HCT116 (cell line): ENCODE results near the gene SPATC1L. TPM values are rescaled to one million over a fixed set of nuclear protein-coding genes. Genes with fewer than 3 reads are reported as not detected.

ENCODE experiments used
- ATAC-seq: fragments of 200-7000 bp; cut with Tn5 transposase; 2 replicates; pipeline ENCODE4 v1.9.1; 2020; ENCODE audit warnings: mild to moderate bottlenecking, moderate library complexity
- BruUV-seq: library from RNA; stranded (reverse); fragments of 400-500 nt; replicated peaks from 2 replicates; lab custom pipeline; 2021; lab: Mats Ljungman, UMichigan
- CTCF ChIA-PET: fragments of 300-600 bp; sonication (Branson Sonifier 250); formaldehyde crosslinking; loops from one replicate; lab custom pipeline; 2021; ENCODE audit warnings: antibody characterized with exemption; lab: Charles Lee
- POLR2A ChIA-PET: fragments of 300-600, 350-600 bp; sonication (Branson Sonifier 250); formaldehyde crosslinking; loops from one replicate; lab custom pipeline; 2021; ENCODE audit warnings: antibody characterized with exemption; lab: Charles Lee
- RAD21 ChIA-PET, 2 experiments: fragments of 300-600 bp; sonication (Branson Sonifier 250); formaldehyde crosslinking; loops; one replicate each; lab custom pipeline; 2023; ENCODE audit warnings: low total read pairs in 2 of 2; ENCODE audit not compliant: uncharacterized antibody in 2 of 2, unreplicated experiment in 2 of 2, low non-redundant PET in 1 of 2; lab: Charles Lee
- DNase-seq: peaks from one replicate; pipeline ENCODE4 v3.0.0-alpha.2; 2010; ENCODE audit warnings: low read depth, low spot score
- H2AFZ ChIP-seq: fragments of 200-600 bp; shearing (Covaris generic), sonication (generic); 2 replicates; pipeline ENCODE4 v1.6.1; 2017; ENCODE audit warnings: low read depth, mixed run types, mixed read lengths, antibody characterized with exemption, low read length; ENCODE audit not compliant: poor library complexity, severe bottlenecking
- H3K27ac ChIP-seq: 2 replicates; pipeline ENCODE4 v1.5.1; 2012; ENCODE audit warnings: low read depth, low read length
- H3K27me3 ChIP-seq: fragments of 200-600 bp; sonication (generic); 2 replicates; pipeline ENCODE4 v1.6.1; 2016; ENCODE audit warnings: mixed run types, low read length, mixed read lengths; ENCODE audit not compliant: insufficient read depth
- H3K36me3 ChIP-seq, 2 experiments: fragments of 200-500 bp in 1 of 2; fragments of 200-600 bp in 1 of 2; sonication (Bioruptor generic) in 1 of 2; sonication (generic) in 1 of 2; 2 replicates each; pipeline versions ENCODE4 v1.5.1 to v1.6.1; 2014 to 2016; ENCODE audit warnings: low read length in 2 of 2, inconsistent platforms in 1 of 2, mixed read lengths in 1 of 2, mixed run types in 1 of 2; ENCODE audit not compliant: insufficient read depth in 2 of 2, control insufficient read depth in 1 of 2
- H3K4me1 ChIP-seq, 2 experiments: fragments of 200-600 bp in 1 of 2; sonication (generic) in 1 of 2; 2 replicates each; pipeline versions ENCODE4 v1.5.1 to v1.6.1; 2012 to 2017; ENCODE audit warnings: low read length in 2 of 2, inconsistent platforms in 1 of 2, mild to moderate bottlenecking in 1 of 2, mixed read lengths in 1 of 2, mixed run types in 1 of 2, moderate library complexity in 1 of 2; ENCODE audit not compliant: insufficient read depth in 2 of 2, control insufficient read depth in 1 of 2
- H3K4me2 ChIP-seq: fragments of 200-600 bp; sonication (generic); 2 replicates; pipeline ENCODE4 v1.6.1; 2017; ENCODE audit warnings: mixed run types, low read length, mixed read lengths
- H3K4me3 ChIP-seq, 2 experiments: fragments of 200-600 bp in 1 of 2; sonication (generic) in 1 of 2; replicated peaks in 1 of 2; 2 replicates each; pipeline ENCODE4 v1.5.1; 2011 to 2016; ENCODE audit warnings: low read length in 2 of 2, control low read depth in 1 of 2, low read depth in 1 of 2, mild to moderate bottlenecking in 1 of 2, mixed read lengths in 1 of 2, mixed run types in 1 of 2
- H3K79me2 ChIP-seq: fragments of 200-600 bp; sonication (generic); 2 replicates; pipeline ENCODE4 v1.6.1; 2017; ENCODE audit warnings: mild to moderate bottlenecking, mixed run types, low read length, moderate library complexity, mixed read lengths; ENCODE audit not compliant: insufficient read depth
- H3K9ac ChIP-seq: fragments of 200-600 bp; sonication (generic); 2 replicates; pipeline ENCODE4 v1.6.1; 2016; ENCODE audit warnings: low read length, mixed read lengths
- H3K9me2 ChIP-seq: fragments of 200-600 bp; sonication (generic), shearing (Covaris generic); 2 replicates; pipeline ENCODE4 v1.6.1; 2017; ENCODE audit warnings: mixed run types, mild to moderate bottlenecking, moderate library complexity; ENCODE audit not compliant: insufficient read depth
- H3K9me3 ChIP-seq, 2 experiments: fragments of 200-500 bp in 1 of 2; fragments of 200-600 bp in 1 of 2; sonication (Bioruptor generic) in 1 of 2; sonication (generic) in 1 of 2; 2 replicates each; pipeline ENCODE4 v1.6.1; 2014 to 2017; ENCODE audit warnings: low read length in 2 of 2, mixed read lengths in 2 of 2, inconsistent platforms in 1 of 2, low read depth in 1 of 2, mild to moderate bottlenecking in 1 of 2, mixed run types in 1 of 2, moderate library complexity in 1 of 2; ENCODE audit not compliant: control insufficient read depth in 1 of 2, insufficient read depth in 1 of 2
- H4K20me1 ChIP-seq: fragments of 200-600 bp; sonication (generic), shearing (Covaris generic); 2 replicates; pipeline ENCODE4 v1.6.1; 2017; ENCODE audit warnings: mixed run types, mild to moderate bottlenecking, moderate library complexity; ENCODE audit not compliant: insufficient read depth
- CTCF ChIP-seq, 3 experiments: fragments of 200-600 bp in 1 of 3; sonication (generic) in 1 of 3; IDR thresholded peaks in 2 of 3; conservative IDR thresholded peaks in 1 of 3; 2 replicates each; pipeline ENCODE4 v1.5.1; 2012 to 2017; ENCODE audit warnings: low read depth in 2 of 3, low read length in 2 of 3, antibody characterized with exemption in 1 of 3, borderline replicate concordance in 1 of 3, control low read depth in 1 of 3, mild to moderate bottlenecking in 1 of 3, mixed read lengths in 1 of 3, mixed run types in 1 of 3, moderate library complexity in 1 of 3; ENCODE audit not compliant: insufficient read depth in 1 of 3
- ELF1 ChIP-seq: IDR thresholded peaks from 2 replicates; pipeline ENCODE4 v1.6.1; 2012; ENCODE audit warnings: low read depth, borderline replicate concordance
- SRF ChIP-seq: IDR thresholded peaks from 2 replicates; pipeline ENCODE4 v1.6.1; 2012; ENCODE audit warnings: low read depth
- ZBTB33 ChIP-seq: IDR thresholded peaks from 2 replicates; pipeline ENCODE4 v1.6.1; 2011; ENCODE audit warnings: mild to moderate bottlenecking, low read length, moderate library complexity; ENCODE audit not compliant: insufficient replicate concordance; ENCODE audit errors: extremely low read depth
- ZFX ChIP-seq: fragments of 450-650 bp; IDR thresholded peaks from 2 replicates; pipeline ENCODE4 v1.6.1; 2017
- intact Hi-C: fragments of 100-400 bp; cut with micrococcal nuclease; formaldehyde crosslinking; loops from 2 replicates; pipeline ENCODE4 v1.10.0; 2022
- total RNA-seq: library from RNA; stranded (reverse); gene quantifications from one replicate; pipeline ENCODE4 v1.2.1, GENCODE V29; 2021; ENCODE audit not compliant: unreplicated experiment

SPATC1L gene
- total RNA-seq, 1 experiment from 2014 or later, result 1.3 TPM

- no peak overlapping the region for H3K9ac ChIP-seq
- H2AFZ ChIP-seq, result no peak overlapping the region
- TF ChIP-seq CTCF (IDR thresholded peaks at IDR 0.05 in 2 of 3, conservative IDR thresholded peaks at IDR 0.05 in 1 of 3; ENCODE audit: borderline replicate concordance in 1 of 3, insufficient read depth in 1 of 3, low read depth in 2 of 3, low read length in 2 of 3), result no peak
- TF ChIP-seq ZBTB33, result no peak
- TF ChIP-seq ELF1, result no peak
- TF ChIP-seq ZFX, result no peak
- no peak for TF ChIP-seq SRF
- ATAC-seq, result no peak
- H3K36me3 ChIP-seq, result no peaks in the 10 kb centered on the region; a peak in 1 of 4 replicates
- CTCF ChIA-PET, result no interaction called here
- no TSS peak for BruUV-seq
- no peaks in the 10 kb centered on the region for H4K20me1 ChIP-seq
- DNase-seq, result no peak
- H3K4me1 ChIP-seq, result no peaks in the 10 kb centered on the region
- POLR2A ChIA-PET, result no interaction called here
- RAD21 ChIA-PET, result no interaction called here
- no peaks in the 10 kb centered on the region for H3K27me3 ChIP-seq
- no peak overlapping the region for H3K27ac ChIP-seq
- no peak overlapping the region for H3K4me3 ChIP-seq
- H3K4me2 ChIP-seq, result no peak overlapping the region
- no peaks in the 10 kb centered on the region for H3K9me2 ChIP-seq
- H3K79me2 ChIP-seq, result no peaks in the 10 kb centered on the region
- H3K9me3 ChIP-seq, result no peaks in the 10 kb centered on the region
- intact Hi-C loops, result no loop called here
These were observed 62.0 kb downstream of the SPATC1L start for GRCh38 chr21:46122237-46122671.
